GM19455 (cell line): ENCODE data around the gene PCYT1A.
"Not testable (repeated sequence)": the region's sequence is repeated elsewhere in the genome, so short reads cannot be mapped to it uniquely, and the experiment has no call there.

Experiments used
- ATAC-seq: cut with Tn5 transposase; IDR thresholded peaks from one replicate; pipeline ENCODE4 v1.9.1; 2021; ENCODE audit not compliant: unreplicated experiment

The PCYT1A gene

DNA sequence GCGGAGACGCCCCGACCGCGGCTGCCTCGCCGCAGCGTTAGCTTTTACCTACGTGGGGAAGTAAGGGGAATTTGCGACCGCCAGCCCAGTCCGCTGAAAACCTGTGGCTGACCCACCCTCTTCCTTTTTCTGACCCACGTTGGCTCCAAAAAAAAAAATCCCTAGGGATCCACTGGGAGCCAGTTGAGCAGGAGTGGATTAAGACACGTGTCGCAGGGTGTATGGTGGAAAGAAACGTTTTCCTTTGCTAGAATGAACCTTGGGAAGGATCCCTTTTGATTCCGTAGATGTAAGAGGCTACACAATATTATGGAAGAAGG lies 575 bp upstream of the PCYT1A start:
- no peak for ATAC-seq

DNA sequence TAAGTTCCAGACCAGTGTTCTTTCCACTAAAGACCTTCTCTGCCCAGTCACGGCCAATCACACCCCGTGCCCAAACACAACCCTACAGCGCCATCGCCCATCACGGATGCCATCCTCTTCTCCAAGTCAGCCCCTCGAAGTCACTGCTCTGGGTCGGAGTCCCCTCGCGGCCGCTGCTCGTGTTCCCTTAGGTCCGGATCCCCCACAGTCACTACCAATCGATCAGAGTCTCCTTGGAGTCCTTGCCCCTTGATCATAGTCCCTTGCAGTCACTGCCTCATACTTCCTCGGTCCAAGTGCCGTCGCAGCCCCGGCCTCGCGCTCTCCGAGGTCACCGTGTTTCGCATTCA lies 461 bp downstream of the PCYT1A start:
- ATAC-seq, result no peak

DNA sequence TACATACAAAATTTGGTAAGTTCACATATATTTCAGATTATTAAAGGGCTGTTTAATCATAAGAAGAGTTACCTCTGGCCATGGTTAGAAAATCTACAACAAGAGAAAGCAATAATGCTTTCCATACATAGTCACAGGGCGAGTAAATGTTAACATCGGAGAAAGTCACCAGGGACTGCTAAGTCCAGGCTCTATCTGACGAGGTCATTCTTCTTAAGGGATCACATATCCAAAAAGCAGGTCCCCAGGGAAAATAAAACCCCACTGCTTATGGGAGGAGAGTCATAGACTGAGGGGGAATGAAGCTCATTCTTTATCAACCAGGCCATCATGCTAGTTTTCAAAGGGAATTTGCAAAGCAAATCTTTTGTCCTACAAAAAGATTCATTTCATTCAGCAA lies 3.1 kb downstream of the PCYT1A start:
- no peak for ATAC-seq

DNA sequence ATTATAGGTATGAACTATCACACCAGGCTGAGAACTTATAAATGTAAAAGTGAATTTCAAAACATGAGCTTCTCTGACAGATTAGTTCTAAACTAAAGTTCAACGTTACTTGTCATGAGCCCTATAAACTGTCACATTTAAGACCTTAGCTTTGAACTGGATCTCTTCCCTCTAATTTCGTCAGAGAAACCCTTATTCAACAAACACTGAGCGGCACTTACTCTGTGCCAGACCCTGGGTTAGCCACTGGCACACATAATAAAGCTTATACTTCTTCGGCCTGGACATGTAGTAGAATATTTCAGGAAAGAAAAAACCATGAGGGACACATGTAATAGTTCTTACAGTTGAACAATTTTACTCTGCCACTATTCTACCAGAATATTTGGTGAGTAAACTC lies 5.6 kb downstream of the PCYT1A start:
- ATAC-seq, result no peak

DNA sequence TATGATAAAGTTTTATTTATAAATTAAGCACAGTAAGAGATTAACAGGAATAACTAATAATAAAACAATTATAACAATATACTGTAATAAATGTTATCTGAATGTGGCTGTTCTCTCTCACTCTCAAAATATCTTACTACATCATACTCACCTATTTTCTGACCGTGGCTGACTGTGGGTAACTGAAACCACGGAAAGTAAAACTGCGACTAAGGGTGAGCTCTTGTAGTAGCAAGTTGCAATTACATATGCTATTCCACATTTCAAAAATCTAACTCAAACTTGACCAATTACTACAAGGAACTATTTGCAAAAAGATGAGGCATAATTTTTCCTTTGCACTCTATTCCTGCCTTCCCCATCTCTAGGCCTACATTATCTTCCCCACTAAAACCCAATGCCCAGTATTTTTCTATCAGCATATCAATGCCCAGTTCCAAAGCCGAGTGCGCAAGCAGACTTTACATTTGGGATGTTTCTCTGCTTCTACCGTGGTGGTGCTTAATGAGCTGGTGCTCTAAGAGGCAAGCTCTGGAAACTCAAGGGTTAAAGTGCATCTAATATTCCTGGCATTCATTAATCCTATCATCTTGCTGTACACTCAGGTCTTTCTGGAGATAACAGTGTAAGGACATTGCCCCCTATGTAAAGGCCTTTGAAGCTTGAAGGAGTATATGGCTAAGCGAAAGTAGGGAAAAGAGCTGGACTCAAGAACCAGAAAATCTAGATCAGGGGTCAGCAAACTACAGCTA lies 6.7 kb downstream of the PCYT1A start:
- ATAC-seq, result no peak

DNA sequence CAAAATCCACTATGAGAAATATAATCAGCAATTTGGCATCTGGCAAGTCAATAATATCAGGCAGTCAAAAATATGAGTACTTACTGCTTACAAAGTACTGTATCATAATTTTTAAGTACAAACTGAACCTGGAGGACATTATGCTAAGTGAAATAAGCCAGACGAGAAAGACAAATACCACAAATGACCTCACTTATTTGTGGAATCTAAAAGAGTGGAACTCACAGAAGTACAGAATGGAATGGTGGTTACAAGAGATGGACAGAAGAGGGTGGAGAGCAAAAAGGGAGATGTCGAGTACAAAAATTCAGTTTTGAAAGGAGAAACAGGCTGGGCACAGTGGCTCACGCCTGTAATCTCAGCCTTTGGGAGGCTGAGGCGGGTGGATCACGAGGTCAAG lies 12.4 kb downstream of the PCYT1A start:
- no peak for ATAC-seq

DNA sequence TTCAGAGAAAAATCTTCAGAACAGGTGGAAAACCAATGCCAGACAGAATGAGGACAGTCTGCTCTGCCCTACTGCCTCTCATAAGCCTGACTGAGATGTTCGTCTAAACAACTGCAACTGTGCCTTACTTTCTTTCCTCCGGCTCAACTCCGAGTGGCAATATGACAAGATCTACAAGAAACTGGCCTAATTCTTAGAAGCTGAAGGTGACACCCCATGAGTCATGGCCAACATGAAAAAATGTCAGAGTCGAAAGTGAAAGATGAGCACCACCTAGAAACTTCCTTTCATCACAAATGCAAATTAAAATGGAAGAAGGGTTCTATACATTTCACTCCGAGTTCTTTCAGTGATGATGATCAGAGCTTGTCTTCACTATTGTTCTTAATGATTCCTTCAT lies 12.9 kb downstream of the PCYT1A start:
- peak; percentile 86 for ATAC-seq

DNA sequence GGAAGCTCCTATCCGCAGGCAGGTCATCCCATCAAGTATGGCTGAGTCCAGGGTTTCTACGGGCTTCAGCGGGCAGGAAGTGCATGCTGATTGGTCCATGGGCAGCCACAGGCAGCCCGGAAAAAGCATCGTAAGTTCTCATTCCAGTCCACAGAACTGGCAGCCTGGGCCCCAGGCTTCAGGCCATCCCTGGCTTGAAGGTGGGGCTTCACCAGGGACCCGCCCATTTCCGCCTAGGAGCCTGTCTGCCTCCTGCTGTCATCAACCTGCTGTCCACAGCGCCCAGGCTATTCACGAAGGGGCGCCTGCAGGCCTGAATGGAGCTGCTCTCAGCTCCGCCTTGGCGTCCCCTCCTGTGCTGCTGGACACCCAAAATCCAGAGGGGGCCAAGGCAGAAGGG lies 13.9 kb downstream of the PCYT1A start:
- ATAC-seq, result no peak

DNA sequence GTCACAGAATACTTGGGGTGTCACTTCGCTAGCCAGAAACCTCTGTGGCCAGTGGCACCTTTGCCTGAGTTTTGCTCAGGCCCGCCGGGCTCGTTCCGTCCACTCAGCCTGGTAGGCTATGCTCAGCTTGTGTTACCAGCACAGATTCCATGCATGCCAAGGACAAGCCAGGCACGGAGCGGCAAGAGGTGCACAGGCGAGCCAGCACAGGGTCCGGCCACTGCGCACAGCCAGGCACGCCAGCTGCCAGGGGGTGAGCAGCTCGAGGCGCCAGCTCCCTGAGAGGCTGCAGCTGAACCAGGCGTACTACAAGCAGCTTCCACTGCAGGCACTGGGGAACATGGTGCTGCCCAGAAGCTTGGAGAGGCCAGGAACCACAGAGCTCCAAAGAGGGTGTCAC lies 14.7 kb downstream of the PCYT1A start:
- no peak for ATAC-seq

DNA sequence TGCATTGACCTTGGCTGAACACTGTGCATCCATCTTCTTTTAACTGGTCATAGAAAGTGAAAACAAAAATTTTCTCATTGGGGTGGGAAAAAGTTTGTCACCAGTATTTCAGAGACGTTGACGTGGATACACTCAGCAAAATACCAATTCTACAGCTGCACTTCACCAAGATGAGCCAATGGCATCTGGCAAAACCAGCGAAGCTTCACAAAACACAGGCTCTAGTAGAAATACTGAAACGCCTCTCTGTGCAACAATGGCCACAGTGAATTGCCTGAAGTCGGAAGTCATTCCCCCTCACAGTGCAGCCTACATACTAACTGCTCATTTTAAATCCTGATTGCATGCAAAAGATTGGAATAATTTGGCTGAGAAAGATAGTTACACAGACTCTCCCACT lies 17.0 kb downstream of the PCYT1A start:
- ATAC-seq, result no peak

DNA sequence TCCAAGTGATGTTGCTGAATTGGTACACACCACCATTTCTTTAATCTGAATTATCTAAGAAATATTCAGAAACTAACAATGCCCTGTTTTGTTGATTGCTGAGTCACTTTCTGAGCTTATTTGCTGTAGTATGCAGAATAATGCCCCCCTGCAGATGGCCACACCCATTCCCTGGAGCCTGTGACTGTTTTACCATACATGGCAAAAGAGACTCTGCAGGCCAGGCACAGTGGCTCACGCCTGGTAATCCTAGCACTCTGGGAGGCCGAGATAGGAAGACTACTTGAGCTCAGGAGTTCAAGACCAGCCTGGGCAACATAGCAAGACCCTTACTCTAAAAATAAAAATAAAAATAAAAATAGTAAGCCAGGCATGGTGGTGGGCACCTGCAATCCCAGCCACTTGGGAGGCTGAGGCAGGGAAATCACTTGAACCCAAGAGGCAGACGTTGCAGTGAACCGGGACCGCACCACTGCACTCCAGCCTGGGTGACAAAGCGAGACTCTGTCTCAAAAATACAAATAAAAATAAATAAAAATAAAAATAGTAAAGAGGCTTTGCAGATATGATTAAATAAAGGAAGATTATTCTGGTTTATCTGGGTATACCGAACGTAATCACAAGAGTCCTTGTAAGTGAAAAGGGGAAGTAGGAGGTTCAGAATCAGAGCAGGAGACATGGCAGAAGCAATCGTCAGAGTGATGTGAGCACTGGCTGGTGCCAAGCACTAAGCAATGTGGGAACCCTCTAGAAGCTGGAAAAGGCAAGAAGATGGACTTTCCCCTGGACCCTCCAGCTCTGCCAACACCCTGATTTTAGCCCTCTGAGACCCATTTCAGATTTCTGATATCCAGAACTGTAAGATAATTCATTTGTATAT lies 19.0 kb downstream of the PCYT1A start:
- no peak for ATAC-seq

DNA sequence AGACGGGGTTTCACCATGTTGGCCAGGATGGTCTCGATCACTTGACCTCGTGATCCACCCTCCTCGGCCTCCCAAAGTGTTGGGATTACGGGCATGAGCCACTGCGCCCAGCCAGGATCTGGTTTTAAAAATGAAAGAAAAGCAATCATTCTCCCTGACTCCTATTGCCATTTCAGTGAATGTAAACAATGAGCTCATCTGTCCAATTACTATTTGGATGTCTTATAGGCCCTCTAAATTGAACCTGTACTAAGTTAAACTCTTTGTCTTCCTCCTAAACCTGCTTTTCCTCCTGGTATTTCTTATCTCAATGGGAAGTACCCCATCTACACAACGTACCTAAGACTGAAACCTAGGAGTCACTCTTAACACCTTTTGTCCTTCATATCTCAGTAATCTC lies 23.7 kb downstream of the PCYT1A start:
- ATAC-seq, result no peak

DNA sequence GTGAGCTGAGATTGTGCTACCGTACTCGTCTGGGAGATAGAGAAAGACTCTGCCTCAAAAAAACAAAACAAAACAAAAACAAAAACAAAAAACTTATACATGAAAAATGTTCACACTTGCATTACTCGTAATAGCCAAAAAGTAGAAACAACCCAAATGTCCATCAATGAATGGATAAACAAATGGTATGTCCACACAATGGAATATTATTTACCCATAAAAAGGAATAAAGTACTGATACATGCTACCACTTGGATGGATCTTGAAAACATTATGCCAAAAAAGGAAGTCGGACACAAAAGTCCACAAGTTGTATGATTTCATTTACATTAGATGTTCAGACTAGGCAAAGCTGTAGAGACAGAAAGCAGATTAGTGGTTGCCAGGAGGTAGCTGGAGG lies 26.7 kb downstream of the PCYT1A start:
- ATAC-seq, result no peak

DNA sequence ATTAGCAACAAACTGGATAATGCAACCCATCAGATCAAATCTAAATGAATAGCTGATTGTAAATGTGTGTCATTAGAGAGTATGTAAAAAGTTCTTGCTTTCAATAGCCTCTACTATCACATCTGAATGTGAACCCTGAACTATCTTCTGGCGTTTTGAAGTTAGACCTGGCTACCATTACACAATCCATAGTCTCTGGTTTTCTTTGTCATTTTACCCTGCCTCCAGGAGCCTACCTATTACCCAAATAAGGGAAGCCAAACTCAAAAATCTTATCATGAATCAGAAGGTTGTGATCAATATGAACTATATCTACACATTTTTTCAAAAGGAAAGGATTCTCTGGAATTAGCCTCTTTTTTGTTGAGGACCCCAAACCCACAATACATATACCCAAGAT lies 31.8 kb downstream of the PCYT1A start:
- no peak for ATAC-seq

DNA sequence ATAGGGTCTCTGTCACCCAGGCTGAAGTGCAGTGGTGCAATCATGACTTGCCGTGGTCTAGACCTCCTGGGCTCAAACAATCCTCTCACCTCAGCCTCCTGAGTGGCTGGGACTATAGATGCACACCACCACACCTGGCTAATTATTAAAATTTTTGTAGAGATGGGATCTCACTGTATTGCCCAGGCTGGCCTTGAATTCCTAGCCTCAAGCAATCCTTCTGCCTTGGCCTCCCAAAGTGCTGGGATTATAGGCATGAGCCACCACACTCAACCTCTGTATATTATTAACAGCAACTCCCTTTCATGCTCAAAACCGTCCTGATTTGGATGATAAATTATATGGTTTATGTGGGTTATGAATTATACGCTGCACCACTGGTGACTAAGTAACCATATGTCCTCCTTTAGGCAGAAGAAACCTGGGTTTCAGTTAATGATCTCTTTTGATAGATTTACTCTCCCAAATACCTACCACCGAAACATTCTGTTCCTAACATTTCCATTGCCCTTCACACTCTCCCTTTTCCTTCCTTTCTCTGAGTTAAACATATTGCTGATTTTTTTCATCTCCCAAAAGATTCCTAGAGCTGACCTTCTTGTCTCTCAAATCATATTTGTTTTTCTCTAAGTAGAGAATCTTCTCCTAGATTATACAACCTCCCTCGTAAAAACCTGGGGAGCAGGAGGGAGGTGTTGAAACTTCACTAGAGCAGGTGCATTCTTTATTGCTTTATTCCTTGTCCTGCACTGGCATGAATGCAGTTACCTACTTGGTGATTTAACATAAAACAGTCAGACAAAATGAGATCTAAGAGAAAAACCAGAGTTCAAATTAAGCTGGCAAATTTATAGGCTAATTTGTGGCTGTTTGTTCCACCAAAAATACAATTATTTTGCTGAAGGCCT lies 32.9 kb downstream of the PCYT1A start:
- no peak for ATAC-seq

DNA sequence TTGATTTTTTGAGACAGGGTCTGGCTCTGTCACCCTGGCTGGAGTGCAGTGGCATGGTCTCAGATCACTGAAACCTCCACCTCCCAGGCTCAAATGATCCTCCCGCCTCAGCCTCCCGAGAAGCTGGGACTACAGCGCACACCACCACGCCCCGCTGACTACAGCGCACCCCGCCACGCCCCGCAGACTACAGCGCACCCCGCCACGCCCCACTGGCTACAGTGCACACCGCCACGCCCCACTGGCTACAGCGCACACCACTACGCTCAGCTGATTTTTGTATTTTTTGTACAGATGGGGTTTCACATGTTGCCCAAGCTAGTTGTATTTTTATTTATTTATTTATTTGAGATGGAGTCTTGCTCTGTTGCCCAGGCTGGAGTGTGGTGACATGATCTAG lies 35.6 kb downstream of the PCYT1A start:
- ATAC-seq, result no peak

DNA sequence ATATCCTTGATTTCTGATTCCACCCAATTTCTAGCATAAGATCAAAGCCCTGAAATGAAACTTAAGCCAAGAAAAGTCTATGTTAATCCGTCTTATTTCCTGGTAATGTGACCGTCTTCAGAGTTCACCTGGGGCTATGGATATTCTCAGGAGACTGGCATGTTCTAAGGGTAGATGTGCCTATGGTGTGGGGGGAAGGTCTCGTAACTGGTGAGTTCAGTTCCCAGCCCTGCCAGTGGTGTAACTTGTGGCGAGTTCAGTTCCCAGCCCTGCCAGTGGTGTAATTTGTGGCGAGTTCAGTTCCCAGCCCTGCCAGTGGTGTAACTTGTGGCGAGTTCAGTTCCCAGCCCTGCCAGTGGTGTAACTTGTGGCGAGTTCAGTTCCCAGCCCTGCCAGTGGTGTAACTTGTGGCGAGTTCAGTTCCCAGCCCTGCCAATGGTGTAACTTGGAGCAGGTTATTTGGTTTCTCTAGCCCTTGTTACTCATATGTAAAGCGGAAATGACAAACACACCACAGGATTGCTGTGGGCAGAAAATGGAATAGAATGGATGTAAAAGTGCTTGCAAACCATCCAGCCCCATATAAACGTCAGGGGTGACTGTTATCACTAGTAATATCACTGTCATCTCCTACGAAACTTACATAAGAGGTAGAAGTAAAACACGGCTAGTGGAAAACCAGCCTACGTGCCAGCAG lies 40.8 kb downstream of the PCYT1A start:
- no peak for ATAC-seq

DNA sequence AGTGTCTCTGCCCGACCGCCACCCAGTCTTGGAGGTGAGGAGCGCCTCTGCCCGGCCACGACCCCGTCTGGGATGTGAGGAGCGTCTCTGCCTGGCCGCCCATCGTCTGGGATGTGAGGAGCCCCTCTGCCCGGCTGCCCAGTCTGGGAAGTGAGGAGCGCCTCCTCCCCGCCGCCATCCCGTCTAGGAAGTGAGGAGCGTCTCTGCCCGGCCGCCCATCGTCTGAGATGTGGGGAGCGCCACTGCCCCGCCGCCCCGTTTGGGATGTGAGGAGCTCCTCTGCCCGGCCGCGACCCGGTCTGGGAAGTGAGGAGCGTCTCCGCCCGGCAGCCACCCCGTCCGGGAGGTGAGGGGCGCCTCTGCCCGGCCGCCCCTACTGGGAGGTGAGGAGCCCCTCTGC lies 43.4 kb downstream of the PCYT1A start:
- ATAC-seq, result not testable (repeated sequence)

DNA sequence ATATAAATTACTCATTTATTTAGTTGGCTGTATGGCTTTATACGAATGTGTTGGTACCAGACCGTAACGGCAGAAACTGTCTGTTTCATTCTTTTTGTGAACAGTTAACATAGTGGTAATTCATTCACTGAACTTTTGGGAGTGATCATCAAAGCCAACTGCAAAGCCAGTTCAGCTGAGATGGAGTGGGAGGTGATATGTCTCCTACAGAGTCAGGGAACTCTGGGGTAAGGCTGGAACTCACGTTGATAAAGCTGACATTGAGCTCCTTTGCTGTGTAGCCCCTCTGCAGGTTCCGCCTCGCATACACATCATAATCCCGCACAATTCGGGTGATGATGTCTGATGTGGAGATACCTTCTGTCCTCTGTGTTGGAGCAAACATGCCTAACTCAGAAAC lies 45.8 kb downstream of the PCYT1A start:
- no peak for ATAC-seq

DNA sequence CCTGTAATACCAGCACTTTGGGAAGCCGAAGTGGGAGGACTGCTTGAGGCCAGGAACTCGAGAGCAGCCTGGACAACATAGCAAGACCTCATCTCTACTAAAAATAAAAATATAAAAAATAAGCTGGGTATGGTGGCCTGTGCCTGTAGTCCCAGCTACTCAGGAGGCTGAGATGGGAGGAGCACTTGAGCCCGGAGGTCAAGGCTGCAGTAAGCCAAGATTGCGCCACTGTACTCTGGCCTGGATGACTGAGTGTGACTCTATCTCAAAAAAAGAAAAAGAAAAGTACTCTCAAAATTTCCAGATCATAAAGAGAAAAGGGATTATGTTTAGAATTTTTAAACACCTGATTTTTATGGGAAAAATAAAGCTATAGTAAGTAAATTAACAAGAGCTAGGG lies 47.1 kb downstream of the PCYT1A start:
- ATAC-seq, result no peak
